ENCODE measurements around the gene METTL6.
"Not testable (repeated sequence)": the region's sequence is repeated elsewhere in the genome, so short reads cannot be mapped to it uniquely, and the experiment has no call there.

The METTL6 gene

GRCh38 chr3:15401936-15402335 lies 25.4 kb downstream of the METTL6 start:
- no peak for DNase-seq

DNA sequence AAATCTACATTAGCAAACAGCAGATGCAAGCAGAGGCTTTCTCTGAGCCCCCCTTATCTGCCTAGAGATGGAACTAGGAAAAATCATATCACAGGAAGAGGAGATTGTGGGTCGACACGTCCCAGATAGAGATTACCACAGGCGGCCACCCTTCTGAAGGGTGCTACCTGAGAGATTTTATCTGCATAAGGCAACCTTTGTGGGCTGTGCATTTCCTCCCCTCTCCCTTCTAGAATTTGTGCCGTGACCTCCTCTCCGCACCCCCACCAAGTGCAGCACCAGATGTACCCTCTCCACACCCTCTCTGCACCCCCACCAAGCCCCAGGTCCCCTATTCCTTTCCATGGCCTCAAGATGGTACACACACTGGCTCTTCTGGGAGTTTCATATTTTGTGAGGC lies 27.4 kb downstream of the METTL6 start:
- no peak for DNase-seq

GRCh38 chr3:15398731-15399133 lies 28.6 kb downstream of the METTL6 start:
- peak in 1 of 6 experiments; percentile 16 for DNase-seq

DNA sequence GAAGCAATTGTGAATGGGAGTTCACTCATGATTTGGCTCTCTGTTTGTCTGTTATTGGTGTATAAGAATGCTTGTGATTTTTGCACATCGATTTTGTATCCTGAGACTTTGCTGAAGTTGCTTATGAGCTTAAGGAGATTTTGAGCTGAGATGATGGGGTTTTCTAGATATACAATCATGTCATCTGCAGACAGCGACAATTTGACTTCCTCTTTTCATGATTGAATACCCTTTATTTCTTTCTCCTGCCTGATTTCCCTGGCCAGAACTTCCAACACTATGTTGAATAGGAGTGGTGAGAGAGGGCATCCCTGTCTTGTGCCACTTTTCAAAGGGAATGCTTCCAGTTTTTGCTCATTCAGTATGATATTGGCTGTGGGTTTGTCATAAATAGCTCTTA lies 34.1 kb downstream of the METTL6 start:
- not testable (repeated sequence) for DNase-seq

- DNase-seq, result no peak
Measured at GRCh38 chr3:15391007-15391406, 36.3 kb downstream of the METTL6 start.

GRCh38 chr3:15390460-15390859 lies 36.9 kb downstream of the METTL6 start:
- no peak for DNase-seq

DNA sequence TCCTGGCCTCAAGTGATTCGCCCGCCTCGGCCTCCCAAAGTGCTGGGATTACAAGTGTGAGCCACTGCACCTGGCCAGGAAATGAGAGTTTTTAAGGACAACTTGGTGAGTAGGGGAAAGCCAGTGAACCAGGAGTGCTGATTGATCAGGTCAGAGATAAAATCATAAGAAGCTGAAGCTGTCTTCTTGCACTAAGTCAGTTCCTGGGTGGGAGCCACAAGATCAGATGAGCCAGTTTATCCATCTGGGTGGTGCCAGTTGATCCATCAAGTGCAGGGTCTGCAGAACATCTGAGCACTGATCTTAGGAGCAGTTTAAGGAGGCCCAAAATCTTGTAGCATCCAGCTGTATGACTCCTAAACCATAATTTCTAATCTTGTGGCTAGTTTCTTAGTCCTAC lies 39.0 kb downstream of the METTL6 start:
- not testable (repeated sequence) for DNase-seq

GRCh38 chr3:15387735-15388134 lies 39.6 kb downstream of the METTL6 start:
- no peak for DNase-seq

GRCh38 chr3:15387171-15387581 lies 40.2 kb downstream of the METTL6 start:
- no peak for DNase-seq

GRCh38 chr3:15386654-15386955 lies 40.7 kb downstream of the METTL6 start:
- DNase-seq, result not testable (repeated sequence)

DNA sequence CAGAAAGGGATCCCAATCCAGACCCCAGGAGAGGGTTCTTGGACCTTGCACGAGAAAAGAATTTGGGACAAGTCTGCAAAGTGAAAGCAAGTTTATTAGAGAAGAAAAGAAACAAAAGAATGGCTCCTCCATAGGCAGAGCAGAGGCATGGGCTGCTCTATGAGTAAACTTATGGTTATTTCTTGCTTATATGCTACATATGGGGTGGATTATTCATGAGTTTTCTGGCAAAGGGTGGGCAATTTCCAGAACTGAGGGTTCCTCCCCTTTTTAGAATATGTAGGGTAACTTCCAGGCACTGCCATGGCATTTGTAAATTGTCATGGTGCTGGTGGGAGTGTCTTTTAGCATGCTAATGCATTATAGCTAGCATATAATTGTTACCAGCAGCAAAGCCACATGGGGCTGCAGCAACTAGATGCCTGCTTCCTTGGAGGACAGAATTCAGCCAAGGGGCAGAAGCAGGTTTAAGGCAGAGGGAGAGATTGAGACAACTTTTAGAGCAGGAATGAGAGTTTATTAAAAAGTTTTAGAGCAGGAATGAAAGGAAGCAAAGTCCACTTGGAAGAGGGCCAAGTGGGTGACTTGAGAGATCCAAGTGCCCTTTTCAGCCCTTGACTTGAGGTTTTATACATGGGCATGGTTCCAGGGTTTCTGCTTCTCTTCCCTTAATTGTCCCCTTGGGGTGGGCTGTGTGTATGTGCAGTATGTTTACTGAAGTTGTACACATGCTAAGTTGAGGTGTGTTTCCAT lies 41.3 kb downstream of the METTL6 start:
- DNase-seq, result no peak

GRCh38 chr3:15385238-15385695 lies 42.1 kb downstream of the METTL6 start:
- not testable (repeated sequence) for DNase-seq

DNA sequence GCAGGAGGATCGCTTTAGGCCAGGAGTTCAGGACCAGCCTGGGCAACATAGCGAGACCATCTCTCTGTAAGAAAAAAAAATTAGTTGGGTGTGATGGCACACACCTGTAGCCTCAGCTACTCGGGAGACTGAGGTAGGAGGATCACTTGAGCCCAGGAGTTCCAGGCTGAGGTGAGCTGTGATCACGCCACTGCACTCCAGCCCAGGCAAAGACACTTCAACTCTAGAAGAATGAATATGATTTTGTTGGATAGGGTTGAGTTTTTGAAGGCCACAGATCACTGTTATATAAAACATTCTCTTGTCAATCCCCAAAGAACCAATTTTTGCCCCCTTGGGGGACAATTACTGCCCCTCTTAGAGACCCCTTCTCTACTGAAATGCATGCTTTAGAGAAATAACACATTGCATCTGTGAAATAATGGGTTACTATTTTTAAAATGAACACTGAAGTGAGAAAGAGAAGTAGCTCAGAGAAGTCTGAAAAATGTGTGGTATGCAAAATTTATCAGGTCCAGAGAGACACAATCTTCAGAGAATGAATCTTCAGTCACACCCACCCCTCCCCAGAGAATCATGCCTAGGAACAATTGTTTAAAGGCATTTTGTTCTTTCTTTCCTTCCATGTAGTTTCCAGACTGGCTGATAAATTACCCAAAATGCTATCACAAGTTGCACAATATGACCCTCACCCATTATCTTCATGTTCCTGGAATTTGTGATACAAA lies 42.7 kb downstream of the METTL6 start:
- DNase-seq, result no peak

- DNase-seq, result no peak
Measured at GRCh38 chr3:15382405-15382923, 44.9 kb downstream of the METTL6 start.

- no peak for DNase-seq
Measured at GRCh38 chr3:15380980-15381890, 46.1 kb downstream of the METTL6 start.

- DNase-seq, result peak; percentile 83 to 95 (median 92)
Measured at GRCh38 chr3:15377961-15378791, 49.2 kb downstream of the METTL6 start.

DNA sequence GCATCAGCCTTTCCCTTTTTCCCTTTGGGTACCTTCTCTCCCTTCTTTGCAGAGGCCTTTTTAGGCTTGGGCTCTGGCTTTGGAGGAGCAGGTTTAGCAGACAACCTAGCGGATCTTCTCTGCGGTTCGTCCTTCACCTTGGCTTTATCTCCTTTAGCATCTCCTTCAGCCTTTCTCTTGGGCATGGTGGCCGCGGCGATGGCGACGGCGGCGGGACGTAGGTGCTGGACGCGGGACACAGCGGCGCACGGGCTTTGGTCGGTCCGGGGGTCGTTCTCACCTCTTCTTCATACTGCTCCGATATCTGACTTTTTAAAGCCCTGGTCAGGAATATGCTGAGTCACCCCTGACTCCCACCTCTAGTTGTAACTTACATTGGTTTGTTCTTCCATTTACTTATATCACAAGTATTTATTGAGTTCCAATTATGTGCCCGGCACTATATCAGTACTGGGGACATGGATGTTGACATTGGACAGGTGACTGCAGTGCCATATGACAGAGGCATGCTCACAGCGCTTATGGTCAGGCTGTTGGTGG lies 51.8 kb downstream of the METTL6 start:
- DNase-seq, result no peak

DNA sequence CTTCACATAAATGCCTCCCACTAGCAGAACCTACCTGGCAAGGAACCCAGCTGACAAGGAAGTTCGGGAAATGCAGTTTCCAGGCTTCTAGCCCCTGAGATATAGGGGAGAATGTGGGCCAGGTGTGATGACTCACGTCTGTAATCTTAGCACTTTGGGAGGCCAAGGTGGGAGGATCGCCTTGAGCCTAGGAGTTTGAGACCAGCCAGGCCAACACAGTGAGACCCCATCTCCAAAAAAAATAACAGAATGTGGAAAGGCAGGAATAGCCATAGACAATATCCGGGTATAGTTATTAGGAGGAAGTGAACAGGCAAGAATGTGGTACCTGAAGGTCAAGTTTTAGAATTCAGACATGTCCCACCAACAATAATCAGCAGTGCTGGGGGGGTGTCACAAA lies 54.4 kb downstream of the METTL6 start:
- DNase-seq, result no peak

DNA sequence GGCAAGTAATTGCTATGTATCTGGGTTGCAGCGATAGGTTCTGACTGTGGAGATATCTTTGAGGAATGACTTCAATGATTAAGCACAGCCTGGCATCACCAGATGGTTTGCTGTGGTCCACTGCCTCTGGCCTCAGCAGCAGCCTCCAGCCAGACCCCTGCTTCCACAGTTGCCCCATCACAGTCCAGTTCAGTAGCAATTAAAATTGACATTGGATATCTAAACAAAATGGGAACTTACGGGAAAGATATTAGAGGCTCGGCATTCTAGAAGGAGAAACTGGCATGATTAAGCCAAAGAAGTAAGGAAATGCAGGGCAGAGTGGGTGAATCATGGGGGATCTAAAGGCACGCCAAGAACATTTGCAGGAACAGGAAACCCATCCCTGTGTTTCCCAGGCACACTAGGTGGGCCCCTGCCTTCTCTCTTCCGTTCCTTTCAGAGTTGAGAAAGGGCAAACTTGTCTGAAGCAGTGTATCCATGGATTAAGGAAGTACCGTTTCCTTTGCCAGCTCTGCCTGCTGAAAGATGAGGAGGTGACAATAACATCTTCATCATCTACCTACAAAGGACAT lies 58.7 kb downstream of the METTL6 start:
- no peak for DNase-seq

DNA sequence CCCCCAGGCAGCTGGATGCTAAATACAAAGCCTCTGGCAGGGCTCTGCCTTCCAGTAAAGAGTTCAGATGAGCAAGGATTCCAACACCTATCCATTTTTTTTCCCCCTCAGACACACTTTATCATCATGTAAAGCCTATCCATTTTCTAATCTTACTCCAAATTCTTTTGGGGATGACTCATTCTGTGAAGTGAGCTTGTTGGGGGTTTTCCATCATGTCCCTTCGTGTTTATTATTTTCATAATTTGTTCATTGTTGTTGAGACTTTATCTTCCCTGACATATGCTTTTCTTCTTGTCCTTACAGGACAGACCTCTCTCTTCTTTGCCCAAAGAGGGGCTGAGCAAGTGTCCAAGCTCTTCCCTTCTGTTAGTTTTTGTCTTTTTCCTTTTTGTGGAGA lies 60.3 kb downstream of the METTL6 start:
- no peak for DNase-seq

DNA sequence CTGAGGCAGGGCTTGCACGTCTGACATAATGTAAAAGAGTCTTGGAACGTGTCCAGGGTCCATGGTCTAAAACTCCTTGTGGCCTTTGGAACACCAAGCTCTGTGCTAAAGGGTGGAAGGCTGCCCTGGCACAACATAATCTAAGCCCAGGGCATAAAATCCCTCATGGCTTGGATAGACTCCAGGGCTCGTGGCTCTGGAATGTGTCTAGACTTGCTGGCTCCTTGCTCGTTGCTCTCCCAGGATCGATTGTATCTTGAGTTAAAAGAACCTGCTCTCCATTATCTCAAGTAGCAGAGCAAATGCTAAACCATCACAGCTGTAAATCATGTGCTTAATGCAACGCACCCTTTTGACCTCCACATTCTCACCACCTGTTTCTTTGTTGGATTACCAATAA lies 63.3 kb downstream of the METTL6 start:
- DNase-seq, result not testable (repeated sequence)

Data from stimulated activated naive CD4-positive, alpha-beta T cell (primary cell).